Anterior cingulate cortex (tissue), 58 donors: ENCODE measurements around the gene NOL9.
"Not testable (repeated sequence)": the region's sequence is repeated elsewhere in the genome, so short reads cannot be mapped to it uniquely, and the experiment has no call there.

ENCODE experiments used
- DNase-seq, 58 donors: peaks; one replicate each; lab custom pipeline; 2025; lab: John Stamatoyannopoulos, UW

NOL9 gene

DNA sequence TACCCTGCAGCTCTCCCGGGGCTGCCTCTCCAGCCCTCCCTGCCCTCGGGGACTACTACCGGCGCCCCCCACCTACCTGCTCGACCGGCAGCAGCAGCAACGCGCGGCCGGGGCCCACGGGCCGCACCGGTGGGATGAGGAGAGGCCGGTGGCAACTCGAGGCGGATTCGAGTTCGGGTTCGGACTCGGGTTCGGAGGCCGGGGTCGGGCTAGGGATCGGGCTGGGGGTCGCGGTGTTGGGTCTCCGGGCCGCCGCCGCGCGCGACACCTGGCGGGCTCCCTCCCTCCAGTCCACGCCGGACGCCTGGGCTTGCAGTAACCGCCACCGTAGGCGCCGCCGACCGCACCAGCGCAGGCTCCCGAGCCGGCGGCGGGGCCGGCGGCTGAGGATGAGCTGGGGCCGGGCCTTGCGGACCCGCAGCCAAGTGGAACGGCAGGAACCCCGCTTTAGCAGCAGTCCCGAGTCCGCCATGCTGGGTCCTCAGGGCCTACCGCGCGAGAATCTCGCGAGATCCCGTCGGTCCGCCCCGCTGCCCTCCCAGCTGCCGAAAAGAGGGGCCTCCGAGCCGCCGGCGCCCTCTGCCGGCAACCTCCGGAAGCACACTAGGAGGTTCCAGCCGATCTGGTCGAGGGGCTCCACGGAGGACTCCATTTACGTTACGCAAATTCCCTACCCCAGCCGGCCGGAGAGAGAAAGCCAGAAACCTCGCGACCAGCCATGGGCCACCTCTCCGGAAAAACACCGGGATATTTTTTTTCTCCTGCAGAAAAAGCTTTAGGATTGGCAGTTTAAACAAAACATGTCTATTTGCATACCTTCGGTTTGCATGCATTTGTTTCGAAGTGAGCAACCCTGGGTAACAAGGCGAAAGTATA lies at the start of gene NOL9:
TSS of gene NOL9 (minus strand) at position 483 of the 876 bp plus-strand sequence. CDS start at position 472, 11 bp downstream.
- DNase-seq = peak in 57 of 58 donors; percentile 45 to 94 (median 86)

DNA sequence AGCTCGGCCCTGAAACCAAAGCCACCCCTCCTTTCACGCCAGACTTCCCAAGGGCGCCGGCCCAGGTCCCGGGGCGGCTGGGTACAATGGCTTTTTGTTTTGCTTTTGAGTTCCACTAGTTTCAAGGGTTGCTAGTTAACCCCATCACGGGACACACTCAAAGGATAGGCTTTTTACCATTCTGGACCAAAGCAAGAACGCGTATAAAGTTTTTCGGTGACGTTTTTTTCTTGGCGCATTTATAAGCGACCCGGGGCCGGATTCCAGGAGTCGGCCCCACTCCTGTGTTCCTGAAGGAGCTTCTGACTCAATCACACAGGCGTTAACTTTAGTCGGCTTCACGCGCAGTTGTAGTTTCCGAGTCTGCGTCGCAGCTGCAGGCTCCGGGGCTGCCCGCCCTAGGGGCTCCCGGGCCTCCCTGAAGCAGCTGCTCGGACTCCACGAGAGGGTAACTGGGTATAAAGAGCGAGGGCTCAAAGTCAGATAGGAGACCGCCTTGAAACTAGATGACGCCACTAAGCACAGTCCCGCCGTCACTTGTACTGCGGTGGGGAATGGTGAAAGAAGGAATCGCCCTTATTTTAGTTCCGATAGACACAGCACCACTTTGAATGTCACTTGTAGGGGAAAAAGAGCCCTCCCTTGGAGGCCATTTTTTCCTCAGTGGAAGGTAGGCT lies 49.1 kb upstream of the NOL9 start:
- peak in 47 of 58 donors; percentile 23 to 96 (median 82) for DNase-seq

DNA sequence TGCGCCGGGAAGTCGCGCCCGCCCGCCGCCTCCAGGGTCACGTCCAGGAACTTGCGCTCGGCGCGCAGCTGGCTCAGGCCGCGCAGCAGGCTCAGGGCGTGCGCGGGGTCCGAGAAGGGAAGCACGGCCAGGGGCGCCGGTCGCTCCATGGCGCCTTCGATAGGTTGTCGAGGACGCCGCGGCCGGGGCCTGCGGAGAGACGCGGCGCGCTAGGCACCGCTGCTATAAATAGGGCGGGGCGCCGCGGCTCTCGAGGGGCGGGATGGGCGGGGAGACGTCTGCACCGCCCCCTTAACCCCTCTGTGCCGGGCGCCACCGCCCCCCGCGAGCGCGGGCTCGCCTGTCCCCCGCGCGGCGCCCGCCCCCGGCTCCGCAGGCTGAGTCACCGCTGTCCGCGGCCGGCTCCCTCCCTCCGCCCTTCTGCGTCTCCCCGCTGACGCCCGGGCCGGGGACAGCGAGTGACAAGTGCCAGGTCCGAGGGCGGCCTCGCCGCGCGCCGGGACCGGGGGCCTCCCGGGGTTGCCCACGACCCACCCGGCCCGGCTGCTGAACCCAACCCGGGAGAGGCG lies 48.4 kb upstream of the NOL9 start, which contains the start of gene KLHL21:
TSS of gene KLHL21 (minus strand) at position 201 of the 569 bp plus-strand sequence. CDS start at position 149, 52 bp downstream.
- peak in 55 of 58 donors; percentile 43 to 96 (median 87) for DNase-seq

DNA sequence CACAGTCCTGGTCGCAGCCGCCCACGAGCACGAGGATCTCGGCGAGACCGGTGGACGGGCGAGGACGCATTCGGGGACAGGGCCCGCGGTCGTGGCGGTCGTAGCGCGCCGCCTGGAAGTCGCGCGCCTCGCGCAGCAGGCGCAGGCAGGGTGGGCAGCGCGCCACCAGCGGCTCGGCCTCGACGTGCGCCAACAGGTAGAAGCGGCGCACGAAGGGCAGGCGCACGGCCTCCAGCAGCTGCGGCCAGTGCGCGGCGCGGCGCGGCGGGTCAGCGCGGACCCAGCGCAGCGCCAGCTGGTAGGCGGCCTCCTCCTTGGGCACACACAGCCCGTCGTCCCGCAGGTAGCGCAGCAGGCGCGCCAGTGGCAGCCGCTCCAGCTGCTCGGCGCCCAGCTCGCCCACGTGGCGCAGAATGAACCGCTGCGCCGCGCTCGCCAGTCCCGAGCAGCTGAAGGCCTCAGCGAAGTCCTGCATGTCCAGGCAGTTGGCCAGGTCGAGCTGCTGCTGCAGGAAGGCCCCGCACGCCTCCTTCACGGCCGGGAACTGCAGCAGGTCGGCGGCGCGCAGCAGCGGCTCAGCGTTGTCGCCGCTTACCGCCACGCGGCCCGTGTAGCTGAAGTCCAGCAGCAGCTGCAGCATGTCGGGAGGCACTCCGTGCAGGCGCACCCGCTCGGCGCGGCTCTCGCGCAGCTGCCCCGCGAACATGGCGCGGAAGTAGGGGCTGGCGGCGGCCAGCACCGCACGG lies 47.8 kb upstream of the NOL9 start:
- DNase-seq = peak in 37 of 58 donors; percentile 33 to 76 (median 60)

DNA sequence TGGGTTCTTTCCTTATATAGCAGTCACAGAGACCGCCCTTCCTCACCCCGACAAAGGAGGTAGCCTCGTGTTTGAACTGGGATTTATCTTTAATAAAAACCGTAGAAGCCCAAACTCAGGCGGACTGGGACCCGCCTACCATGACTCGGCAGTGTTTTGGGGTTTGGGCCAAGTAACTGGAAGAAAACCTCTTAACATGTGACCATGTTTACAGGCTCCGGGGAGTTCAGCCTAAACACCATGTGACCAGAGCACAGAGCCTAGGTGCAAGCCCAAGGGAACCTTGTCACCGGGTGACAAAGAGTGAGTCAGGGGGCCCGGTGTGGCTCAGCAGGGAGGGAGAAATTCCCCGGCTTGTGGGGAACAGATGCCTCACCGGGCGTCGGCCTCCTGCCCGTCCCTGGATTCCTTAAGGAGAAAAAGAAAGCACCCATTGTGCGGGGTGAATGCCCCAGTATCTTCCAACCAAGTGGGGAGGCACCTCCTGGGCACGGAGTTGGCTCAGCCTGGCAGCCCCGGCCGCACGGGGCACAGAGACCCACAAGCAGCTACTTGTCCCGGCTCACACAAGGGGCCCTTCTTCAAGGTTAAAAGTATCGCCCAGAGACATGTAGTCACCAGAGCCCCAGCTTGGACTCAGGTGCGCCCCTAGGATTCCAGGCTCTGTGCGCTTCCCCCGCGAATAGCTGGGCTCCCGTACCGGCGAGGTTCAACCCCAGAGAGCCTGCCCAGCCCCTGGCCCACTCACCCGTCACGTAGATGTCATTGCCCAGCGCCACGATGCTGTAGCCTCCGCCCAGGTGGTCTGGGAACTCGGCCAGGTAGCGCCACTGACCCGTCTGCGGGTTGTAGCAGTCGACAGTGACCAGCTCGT lies 47.0 kb upstream of the NOL9 start:
- peak in 52 of 58 donors; percentile 26 to 87 (median 67) for DNase-seq

- peak in 3 of 58 donors; percentile 55 to 73 (median 66) for DNase-seq
Observed at GRCh38 chr1:6600410-6601048, 46.2 kb upstream of the NOL9 start.

GRCh38 chr1:6599991-6600390 lies 45.7 kb upstream of the NOL9 start:
- not testable (repeated sequence) for DNase-seq

DNA sequence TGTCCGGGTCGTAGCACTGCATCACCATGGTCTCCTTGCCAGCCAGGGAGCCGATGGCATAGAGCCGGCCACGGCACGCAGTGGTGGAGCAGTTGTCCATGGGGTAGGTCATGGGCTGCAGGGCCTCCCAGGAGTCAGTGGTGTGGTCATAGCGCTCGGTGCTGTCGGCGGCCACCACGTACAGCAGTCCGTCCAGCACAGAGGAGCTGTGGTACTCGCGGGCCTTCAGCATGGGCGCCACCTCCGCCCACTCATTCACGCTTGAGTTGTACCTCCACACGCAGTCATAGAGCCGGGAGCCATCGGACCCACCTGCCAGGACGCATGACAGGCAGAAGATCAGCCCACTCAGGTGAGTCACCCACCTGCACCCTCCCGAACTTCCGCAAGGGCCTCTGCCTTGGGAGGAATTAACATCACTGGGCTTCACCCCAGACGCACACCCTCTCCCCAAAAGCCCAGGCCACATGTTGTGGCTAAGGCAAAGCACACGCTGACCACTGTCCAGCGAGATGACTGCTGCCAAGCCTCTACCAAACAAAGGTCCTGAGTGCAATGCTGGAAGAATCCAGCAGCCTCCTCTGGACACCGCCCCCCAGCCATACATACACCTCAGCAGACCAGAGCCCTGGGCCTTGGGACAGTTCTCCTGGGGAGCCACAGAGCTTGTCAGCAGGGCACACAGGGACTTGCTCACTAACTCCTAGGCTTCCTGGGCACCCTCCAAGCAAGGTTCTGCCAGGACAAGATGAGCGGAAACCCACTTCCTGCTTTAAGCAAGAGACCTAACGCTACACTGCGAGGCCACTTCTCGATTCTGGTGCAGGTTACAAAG lies 45.0 kb upstream of the NOL9 start:
- DNase-seq = peak in 1 of 58 donors; percentile 37

GRCh38 chr1:6597777-6598131 lies 43.4 kb upstream of the NOL9 start:
- no peak for DNase-seq

DNA sequence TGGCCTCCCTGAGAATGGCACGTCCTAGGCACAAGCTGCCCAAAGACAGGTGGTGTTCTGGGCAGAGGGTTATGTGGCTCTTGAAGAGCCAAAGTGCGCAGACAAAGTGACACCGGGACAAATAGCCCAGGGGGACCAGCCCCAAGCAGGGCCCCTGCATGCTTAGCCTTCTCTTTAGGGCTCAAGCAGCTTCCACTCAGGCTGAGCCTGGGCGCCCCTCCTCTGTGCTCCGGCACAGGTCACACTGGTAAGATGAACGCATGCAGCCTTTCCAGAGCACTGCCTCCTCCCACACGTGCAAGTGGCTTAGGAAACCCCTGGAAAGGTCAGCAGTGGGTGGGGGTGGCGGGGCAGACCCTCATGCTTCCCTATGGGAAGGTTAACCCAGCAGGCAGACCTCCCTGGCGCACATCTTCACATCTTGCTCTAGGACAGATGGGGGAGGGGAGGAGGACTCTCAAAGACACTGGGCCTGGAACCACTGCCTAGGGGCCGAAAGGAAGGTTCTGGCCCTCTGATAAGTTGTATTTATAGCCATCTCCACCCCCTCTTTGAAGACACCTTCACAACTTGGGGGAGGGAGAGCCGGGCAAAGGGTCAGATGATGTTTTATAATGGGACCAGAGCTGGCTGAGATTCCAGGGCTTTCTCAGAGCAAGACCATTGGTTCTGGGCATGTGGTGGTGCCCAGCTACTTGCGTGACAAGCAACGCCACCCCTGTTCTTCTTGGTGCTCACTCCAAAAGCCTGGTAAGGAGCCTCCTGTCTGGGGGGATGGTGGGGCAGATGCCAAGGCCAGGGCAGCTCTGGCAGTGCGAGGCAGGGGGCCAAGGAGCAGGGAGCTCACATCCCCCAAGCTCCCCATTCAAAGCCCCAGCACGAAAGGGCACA lies 42.8 kb upstream of the NOL9 start:
- DNase-seq = no peak

- peak in 4 of 58 donors; percentile 18 to 53 (median 24) for DNase-seq
Observed at GRCh38 chr1:6596351-6596750, 42.0 kb upstream of the NOL9 start.

- DNase-seq = no peak
Observed at GRCh38 chr1:6594977-6595740, 40.8 kb upstream of the NOL9 start.

DNA sequence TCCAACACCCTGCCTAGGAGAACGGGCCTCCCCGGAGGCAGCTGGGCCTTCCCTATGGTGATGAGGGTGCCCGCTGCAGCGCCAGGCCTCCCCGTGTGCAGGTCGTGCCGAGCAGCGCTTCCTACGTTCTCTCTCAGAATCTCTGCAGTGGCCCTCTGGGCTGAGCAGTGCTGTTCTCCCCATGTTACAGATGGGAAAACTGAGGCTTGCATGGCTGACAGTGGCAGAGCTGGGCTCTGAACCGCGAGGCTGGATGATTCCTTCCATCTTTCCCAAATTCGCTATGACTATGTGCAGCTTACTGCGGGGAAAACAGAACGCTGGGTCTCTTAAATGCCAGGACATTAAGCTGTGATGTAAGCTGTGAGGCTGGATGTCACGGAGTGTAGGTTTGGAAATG lies 39.5 kb upstream of the NOL9 start:
- DNase-seq = no peak

GRCh38 chr1:6592865-6593593 lies 38.7 kb upstream of the NOL9 start:
- DNase-seq = no peak

DNA sequence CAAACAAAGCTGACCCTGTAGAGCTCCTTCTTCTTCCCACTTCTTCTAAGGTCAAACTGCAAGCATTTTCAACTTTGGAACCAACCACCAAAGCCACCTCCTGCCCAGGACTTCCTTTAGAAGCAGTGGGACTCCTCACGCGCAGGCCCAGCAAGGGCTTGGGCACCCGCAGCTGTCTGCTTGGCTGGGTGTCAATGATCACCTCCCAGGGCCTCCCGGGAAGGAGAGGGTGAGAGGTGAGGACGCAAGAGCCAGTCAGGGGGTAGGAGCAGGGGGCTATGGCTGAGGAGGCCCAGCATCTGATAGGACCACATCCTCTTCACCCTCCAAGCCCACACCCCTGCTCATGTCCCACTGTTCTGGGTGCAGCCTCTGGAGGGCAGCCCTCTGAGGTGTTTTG lies 38.1 kb upstream of the NOL9 start:
- no peak for DNase-seq
